HCEC 1CT (cell line): ENCODE results near the gene PKIB.
"Not testable (repeated sequence)": the region's sequence is repeated elsewhere in the genome, so short reads cannot be mapped to it uniquely, and the experiment has no call there.

ENCODE experiments used
- DNase-seq: peaks from one replicate; pipeline ENCODE4 v3.0.0-alpha.2; 2017

Gene PKIB

GRCh38 chr6:122621638-122622037 is 11.4 kb downstream of the PKIB start:
- no peak for DNase-seq

DNA sequence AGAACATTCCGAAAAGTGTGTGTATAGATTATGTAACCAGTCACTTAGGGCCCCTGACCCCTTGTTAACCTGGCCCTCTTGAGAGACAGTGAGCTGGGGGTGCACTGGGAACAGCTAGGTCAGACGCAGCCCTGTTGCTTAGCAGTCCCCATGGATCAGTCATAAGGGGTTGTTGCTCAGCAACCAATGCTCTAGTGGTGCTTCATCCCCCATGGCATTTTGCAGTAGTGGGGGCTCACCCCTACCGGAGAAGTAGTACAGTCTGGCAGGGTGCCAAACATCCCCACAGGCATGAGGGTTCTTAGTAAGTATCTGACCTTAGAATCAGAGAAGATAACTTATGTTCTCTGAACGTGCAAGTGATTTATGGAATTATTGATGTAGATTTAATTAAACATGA is 12.3 kb downstream of the PKIB start:
- no peak for DNase-seq

DNA sequence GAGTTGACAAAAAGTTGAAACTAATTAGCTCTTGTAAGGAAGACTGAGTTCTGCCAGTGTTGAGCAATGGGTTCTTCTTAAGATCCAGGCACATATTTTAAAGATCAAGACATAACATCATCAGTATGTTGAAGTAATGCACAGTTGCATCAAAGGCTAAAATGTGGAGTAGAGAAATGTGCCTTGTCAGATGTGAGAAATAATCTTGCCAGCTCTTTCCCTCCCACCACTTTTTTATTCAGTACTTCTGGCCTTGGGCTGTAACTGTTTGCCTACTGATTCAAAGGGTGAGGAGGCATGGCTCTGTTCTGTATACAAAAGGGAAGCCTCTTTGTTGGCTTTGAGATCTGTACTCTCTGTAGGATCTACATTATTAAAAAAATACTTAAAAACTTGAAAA is 13.1 kb downstream of the PKIB start:
- DNase-seq: no peak

DNA sequence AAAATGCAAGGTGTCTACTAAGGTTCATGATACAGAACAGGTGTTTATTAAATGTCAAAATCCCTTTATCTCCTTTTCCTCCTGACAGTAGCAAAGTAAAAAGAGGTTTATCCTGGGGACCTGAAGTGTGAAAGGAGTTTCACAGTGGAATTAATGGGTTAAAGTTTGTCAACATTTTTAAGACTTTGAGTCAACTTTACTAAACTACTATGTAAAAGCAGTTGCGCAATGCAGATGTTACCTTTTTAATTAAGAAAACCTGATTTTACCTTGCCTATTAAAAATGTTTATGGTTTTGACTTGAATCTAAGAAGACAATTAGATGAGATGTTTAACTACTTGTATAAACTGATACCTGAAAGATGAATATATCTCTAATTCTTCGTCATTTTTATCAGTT is 14.6 kb downstream of the PKIB start:
- DNase-seq: no peak

DNA sequence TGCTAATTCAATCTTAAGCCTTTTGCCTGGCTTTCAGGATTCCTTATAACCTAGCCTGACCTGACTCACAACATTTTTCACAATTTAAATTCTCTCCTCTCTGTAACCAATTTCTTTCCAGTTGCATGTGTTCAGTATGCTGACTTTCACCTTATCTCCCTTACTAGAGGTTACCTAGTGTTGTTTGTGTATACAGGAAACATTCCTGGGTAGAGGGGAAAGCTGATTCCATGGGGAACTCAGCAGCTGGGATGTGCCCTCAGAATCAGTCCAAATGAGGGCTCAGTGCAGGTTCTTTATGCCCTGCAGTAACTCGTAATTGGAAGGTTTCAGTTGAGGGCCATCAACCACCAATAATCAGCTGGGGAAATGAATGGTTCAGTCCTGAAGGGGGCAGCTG is 18.5 kb downstream of the PKIB start:
- DNase-seq: no peak

GRCh38 chr6:122631571-122632249 is 21.5 kb downstream of the PKIB start:
- no peak for DNase-seq

DNA sequence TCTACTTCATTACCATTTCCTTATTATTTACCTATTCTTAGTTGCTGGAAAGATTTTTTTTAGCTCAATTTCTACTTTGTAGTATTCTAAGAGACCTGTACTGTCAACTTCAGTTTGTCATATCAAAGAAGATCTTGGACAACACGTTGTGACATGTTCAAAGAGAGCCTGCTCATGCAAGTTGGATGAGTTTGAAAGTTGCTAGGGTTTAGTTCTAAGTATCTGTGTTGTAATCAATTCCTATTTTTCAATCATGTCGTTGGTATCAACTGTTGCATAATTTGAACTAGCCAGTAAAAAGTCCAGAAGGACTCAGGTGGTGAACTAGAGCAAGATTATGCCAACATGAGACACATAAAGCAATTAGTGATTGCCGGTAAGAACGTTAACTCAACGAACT is 30.2 kb downstream of the PKIB start:
- no peak for DNase-seq

- no peak for DNase-seq
These were observed 31.6 kb downstream of the PKIB start for GRCh38 chr6:122641819-122642218.

- DNase-seq: not testable (repeated sequence)
These were observed 32.4 kb downstream of the PKIB start for GRCh38 chr6:122642604-122643003.

- no peak for DNase-seq
These were observed 35.1 kb downstream of the PKIB start for GRCh38 chr6:122645256-122645655.

DNA sequence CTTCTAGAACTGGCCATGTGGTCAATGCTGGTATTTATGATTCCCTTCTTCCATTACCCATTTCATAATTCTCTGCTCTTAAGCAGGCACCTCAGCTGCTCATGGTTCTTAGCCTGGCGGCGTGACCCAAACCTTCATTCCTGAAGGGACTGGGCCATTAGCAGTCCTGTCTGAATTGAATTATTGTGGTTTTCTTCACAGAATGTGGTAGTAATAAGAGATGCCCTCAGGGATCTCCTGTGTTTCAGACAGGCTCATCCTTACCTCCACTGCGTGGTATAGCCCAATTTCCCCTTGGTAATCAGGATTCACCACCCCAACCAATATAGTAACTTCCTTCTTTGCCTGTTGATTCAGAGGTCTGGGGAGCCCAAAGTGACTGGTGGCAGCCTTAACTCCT is 37.6 kb downstream of the PKIB start:
- DNase-seq: no peak

GRCh38 chr6:122648726-122649125 is 38.5 kb downstream of the PKIB start:
- DNase-seq: no peak

DNA sequence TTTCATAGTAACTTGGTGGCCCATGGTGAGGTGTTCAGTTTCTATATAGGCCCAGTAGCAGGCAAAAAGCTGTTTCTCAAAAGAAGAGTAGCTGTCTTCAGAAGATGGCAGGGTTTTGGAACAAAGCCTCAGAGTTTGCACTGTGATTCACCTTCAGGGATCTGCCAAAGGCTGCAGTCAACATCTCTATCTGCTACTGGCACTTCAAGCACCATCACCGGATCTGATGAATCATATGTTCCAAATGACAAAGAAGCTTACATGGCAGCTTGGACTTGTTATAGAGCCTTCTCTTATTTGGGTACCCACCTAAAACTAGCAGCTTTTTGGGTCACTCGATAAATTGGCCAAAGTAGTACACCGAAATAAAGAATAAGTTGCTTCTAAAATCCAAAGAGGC is 39.5 kb downstream of the PKIB start:
- peak; percentile 39 for DNase-seq

- DNase-seq: no peak
These were observed 40.2 kb downstream of the PKIB start for GRCh38 chr6:122650403-122650802.

DNA sequence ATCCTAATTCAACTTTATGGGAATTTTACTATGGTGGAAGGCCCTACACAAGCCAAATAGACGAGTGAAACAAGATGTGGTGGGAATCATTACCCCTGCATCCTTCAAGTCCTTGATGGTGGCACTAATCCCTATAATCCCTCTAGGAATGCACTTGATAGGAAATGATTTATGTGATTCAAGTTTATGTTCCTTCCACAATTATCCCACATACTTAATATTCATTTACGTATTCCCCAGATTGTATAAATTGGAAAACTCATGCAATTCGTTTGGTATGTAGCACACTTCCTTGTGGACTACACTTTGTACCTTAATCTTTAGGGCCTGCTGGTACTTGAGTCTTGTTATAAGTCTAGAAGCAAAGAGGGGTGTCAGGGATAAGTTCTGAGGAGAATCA is 40.8 kb downstream of the PKIB start:
- no peak for DNase-seq

DNA sequence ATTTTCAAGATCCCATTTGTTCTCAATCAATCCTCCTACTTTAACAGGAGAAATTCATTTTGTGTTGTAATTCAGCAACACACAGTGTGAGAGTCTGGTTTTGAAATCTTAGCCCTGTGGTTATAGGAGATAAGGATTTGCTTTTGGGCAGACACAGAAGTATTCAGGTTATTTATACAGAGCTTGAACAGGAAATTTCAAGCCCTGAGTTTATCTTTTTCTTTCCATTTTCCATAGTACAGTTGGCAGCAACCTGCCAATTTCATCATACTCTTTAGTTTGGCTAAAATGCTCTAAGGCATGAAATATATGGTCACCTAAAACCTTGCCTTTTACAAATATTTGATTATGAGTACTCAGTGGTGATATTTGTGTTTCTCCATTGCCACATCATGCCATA is 41.4 kb downstream of the PKIB start:
- DNase-seq: no peak

- DNase-seq: peak; percentile 57
These were observed 42.2 kb downstream of the PKIB start for GRCh38 chr6:122652431-122652830.

DNA sequence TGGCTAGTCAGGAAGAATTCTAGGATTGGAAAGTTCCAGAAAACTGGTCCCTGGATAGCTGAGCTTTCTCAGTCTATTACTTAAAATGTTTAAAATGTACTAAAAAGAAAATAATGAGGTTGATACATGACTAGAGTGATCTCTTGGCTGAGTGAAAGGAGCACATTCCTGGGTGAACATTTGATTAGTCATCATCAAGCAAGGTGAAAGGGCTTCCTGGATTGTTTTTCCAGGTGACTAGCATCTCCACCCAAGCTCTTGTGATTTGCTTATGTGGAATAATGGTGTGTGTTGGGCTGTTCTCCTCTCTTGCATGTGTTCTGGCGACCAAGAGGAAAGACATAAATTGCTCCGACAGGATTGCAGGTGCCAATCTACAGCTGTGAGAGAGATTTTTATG is 42.9 kb downstream of the PKIB start:
- peak; percentile 66 for DNase-seq

DNA sequence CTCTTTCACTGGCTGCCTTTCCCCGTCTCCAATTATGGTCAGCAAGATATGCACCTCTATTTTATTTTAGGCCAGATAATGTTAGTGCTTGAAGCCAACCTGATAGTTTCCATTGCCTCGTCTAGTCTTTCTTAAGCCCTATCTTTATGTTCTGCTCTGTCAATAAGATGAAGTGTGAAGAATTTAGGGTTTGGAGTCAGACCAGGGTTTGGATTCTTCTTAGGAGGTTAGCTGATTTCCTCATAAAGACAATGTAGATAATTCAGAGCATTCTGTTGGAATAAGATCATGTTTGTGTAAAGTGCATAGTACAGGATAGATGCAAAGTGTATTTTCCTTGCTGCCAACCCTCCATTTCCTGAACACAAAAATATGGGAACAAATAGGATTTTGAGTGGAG is 43.8 kb downstream of the PKIB start:
- no peak for DNase-seq

- no peak for DNase-seq
These were observed 47.4 kb downstream of the PKIB start for GRCh38 chr6:122657601-122658000.

DNA sequence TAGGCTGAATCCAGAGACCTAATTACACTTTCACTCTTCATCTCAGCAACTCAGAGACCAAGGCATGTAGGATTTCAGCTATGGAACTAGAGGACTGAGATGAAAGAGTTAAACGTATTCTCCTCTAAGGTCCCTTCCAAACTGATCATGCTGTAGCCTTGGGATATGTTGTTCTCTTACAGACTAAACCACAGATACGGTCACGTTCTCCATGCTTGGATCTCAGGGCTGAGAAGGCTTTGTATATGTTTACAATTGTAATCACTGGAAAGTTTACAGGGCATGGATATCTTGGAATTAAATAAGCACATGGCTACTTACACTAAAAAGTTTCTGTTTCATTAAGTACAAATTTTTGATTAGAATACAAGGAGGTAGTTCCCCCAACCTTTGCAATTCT is 50.1 kb downstream of the PKIB start:
- DNase-seq: no peak

DNA sequence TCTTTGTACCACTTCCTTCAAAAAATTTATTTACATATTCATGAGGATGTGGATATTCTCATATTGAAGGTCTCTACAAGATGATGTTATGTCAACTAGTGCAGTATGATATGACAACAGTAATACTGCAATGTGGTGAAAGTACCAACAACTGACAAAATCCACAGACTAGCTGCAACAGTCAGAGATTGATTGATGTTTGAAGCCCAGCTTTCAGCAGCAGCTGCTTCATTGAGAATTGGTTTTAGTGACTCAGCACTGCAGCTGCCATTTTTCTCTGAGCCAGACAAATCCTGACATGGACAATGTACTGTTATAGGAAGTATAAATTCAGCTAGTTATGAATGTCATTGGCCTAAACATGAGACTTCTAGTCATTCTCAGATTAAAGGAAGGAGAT is 53.8 kb downstream of the PKIB start:
- DNase-seq: no peak

DNA sequence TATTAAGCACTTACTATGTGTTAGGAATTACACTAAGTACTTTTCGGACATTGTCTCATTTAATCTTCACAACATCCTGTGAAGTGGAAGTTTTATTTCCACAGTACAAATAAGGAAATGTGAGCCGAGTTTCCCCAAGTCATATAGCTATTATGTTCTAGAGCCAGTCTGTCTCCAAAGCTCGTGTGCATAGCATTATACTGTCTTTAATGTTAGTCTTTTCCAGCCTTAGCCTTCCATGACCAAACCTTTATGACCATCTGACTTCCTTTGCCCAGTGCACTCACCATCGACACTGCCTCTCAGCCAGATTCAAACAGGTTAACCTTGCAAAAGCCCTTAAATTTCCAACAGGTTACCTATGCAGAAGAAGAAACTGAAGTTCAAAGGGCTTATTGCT is 55.7 kb downstream of the PKIB start:
- no peak for DNase-seq

DNA sequence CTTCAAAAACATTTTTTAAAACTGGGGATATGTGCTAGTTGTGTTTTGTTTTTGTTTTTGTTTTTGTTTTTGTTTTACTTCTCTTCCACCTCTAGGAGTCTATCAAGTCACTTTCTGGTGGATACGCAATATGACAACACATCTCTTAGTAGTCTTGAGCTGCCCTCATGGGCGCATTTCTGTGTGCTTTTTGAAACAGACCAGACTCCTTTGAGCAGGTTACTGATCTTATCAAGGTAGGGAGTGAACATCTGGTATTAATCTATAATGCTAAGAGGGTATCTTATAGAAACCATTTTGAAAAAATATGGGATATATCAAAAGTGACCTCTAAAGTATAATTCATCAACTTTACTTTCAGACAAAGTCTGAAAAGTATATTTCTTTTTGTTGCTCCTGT is 56.2 kb downstream of the PKIB start:
- DNase-seq: no peak

DNA sequence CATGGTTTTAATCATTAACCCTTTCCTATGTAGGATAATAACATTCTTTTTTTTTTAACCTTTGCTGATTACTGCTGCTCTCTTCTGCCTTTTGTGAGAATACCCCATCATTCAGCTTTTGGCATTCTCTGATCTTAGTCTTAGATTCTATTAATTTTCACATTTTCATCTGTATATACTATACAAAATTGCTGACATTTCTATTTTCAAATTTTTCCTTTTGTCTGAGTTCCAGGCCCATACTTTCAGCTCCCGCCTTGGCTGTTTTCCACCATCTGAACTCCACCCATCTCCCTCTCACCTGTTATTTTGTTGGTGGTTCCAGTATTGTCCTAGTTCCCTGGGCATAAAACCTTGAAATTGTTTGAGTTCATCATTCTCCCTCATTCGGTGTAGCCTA is 59.2 kb downstream of the PKIB start:
- DNase-seq: no peak

GRCh38 chr6:122669868-122670267 is 59.7 kb downstream of the PKIB start:
- no peak for DNase-seq
